ENCODE data around the gene AHNAK.

Gene AHNAK

DNA sequence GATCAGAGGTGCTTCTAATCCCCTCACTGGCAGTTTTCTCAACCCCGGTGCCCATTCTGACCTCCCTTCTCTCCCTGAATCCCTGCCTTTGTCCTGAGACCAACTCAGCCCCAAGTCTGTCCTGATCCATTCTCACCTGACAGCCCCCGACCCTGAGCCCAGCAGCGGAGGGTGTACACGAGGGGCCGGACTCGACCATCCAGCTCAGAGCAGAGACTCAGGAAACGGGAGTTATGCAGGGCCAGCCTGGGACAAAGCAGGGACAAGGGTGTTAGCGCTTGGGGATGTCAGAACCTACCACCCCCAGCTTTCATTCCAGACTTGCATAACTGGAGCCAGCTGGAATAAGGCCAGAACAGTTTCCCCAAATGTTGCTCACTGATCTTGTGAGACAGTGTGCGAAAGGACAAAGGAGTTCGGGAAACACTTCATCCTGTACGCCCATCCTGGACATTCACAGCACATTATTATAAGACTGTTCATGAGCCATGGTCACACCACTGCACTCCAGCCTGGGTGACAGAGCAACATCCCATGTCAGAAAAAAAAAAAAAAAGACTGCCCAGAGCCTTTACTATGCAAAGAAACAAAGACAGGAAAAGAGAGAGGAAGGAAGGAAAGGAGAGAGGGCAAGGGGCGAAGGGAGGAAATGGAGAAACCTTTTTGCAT, 30.6 kb upstream of the AHNAK start:
- TF ChIP-seq, protein P1, sequence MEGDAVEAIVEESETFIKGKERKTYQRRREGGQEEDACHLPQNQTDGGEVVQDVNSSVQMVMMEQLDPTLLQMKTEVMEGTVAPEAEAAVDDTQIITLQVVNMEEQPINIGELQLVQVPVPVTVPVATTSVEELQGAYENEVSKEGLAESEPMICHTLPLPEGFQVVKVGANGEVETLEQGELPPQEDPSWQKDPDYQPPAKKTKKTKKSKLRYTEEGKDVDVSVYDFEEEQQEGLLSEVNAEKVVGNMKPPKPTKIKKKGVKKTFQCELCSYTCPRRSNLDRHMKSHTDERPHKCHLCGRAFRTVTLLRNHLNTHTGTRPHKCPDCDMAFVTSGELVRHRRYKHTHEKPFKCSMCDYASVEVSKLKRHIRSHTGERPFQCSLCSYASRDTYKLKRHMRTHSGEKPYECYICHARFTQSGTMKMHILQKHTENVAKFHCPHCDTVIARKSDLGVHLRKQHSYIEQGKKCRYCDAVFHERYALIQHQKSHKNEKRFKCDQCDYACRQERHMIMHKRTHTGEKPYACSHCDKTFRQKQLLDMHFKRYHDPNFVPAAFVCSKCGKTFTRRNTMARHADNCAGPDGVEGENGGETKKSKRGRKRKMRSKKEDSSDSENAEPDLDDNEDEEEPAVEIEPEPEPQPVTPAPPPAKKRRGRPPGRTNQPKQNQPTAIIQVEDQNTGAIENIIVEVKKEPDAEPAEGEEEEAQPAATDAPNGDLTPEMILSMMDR (IDR thresholded peaks at IDR 0.05; ENCODE audit: low read length, missing control alignments): no peak
- no peak overlapping the region for H3K4me3 ChIP-seq (replicated peaks; ENCODE audit: low read depth, low read length)
- peak; percentile 61 for DNase-seq (ENCODE audit: low read depth)

- no peak overlapping the region for H3K4me3 ChIP-seq (replicated peaks; ENCODE audit: low read depth, low read length)
- DNase-seq (ENCODE audit: low read depth): no peak
- TF ChIP-seq, protein P1 (IDR thresholded peaks at IDR 0.05; ENCODE audit: low read length, missing control alignments): no peak
Measured at GRCh38 chr11:62575837-62576236, 29.2 kb upstream of the AHNAK start.

DNA sequence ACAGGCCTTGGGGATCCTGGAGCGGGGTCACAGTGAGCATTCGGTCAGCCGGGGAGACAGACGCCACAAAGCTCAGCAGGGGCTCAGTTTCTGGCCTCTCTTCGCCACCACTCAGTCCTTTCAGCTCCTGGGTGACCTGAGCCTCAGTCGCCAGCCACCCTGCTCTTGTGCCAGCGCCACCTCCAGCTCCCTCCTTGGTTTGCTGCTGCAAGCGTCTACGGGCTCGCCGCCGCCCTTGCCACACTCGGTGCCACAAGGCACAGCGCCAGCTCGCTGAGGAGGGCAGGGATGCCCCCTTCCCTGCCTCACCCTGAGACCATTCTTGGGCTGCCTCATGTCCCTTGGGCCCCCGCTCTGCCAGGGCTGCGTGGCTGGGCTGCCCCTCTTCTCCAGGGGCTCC, 28.6 kb upstream of the AHNAK start:
- peak overlapping the region; percentile 65 for H3K4me3 ChIP-seq (replicated peaks; ENCODE audit: low read depth, low read length)
- TF ChIP-seq, protein P1 (IDR thresholded peaks at IDR 0.05; ENCODE audit: low read length, missing control alignments): no peak
- DNase-seq (ENCODE audit: low read depth): no peak

- TF ChIP-seq, protein P1 (IDR thresholded peaks at IDR 0.05; ENCODE audit: low read length, missing control alignments): no peak
- peak overlapping the region; percentile 65 for H3K4me3 ChIP-seq (replicated peaks; ENCODE audit: low read depth, low read length)
- peak; percentile 25 for DNase-seq (ENCODE audit: low read depth)
Measured at GRCh38 chr11:62574363-62575071, 27.9 kb upstream of the AHNAK start.

DNA sequence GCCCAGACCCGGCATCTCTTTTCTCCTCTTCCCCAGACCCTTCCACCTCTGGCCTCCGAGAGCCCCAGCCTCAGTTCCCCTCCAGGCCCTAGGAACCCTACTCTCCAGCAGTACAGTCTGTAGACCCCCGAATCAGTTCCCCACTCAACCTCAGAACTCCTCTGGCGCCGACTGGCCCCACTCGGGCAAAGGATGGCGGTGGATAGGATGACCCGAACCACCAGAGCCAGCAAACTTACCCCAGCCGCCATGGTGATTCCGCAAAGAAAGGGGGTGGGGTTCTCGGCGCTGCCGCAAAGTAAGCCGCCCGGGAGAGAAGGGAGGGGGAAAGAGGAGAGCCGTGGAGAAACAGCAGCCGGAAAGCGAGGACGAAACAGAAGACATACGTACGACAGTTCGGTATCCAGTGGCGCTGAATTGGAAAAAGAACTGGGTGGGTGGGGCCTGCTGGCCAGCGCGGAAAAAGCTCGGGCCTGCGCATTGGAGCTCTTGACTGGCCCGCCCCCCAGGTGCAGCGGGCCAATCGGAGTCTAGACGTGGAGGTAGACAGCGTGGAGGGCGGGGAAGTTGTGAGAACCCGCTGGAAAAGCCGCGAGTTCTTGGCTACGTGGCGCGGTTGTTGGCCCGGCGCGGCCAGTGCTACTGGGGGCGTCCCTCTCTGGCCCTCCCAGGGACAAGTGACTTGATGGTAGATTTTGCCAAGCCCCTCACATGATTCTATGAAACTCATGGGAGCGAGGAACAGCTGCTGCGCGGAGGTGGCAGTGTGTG, 27.2 kb upstream of the AHNAK start, which contains the start of gene EEF1G:
EEF1G (minus strand) TSS at position 300 of the 771 bp plus-strand sequence; CDS start at position 251, 49 bp downstream.
- DNase-seq (ENCODE audit: low read depth): peak; percentile 100
- TF ChIP-seq, protein P1 (IDR thresholded peaks at IDR 0.05; ENCODE audit: low read length, missing control alignments): no peak
- H3K4me3 ChIP-seq (replicated peaks; ENCODE audit: low read depth, low read length): peak within 1 kb of the TSS; percentile 99

- peak; percentile 23 for DNase-seq (ENCODE audit: low read depth)
- TF ChIP-seq, protein P1 (IDR thresholded peaks at IDR 0.05; ENCODE audit: low read length, missing control alignments): no peak
- H3K4me3 ChIP-seq (replicated peaks; ENCODE audit: low read depth, low read length): peak overlapping the region; percentile 99
Measured at GRCh38 chr11:62573006-62573591, 26.5 kb upstream of the AHNAK start.
